HepG2 (cell line): ENCODE measurements around the gene PEX7. TPM values are rescaled to one million over a fixed set of nuclear protein-coding genes. Genes with fewer than 3 reads are reported as not detected.

Source experiments
- ATAC-seq: fragments of 200-7000 bp; cut with Tn5 transposase; 3 replicates; pipeline ENCODE4 v1.9.1; 2020; ENCODE audit warnings: mild to moderate bottlenecking, moderate library complexity
- BruUV-seq: library from RNA; stranded (reverse); fragments of 400-500 nt; replicated peaks from 2 replicates; lab custom pipeline; 2021; lab: Mats Ljungman, UMichigan
- CTCF ChIA-PET: fragments of 300-600 bp; formaldehyde crosslinking; extraction: SDS; loops from one replicate; lab custom pipeline; 2021; ENCODE audit warnings: low total read pairs, inconsistent platforms, low intra/inter-chr PET ratio; lab: Yijun Ruan, JAX
- POLR2A ChIA-PET: fragments of 350-600 bp; sonication (Branson Sonifier 250); formaldehyde crosslinking; loops from one replicate; lab custom pipeline; 2020; ENCODE audit warnings: antibody characterized with exemption, inconsistent platforms; lab: Yijun Ruan, JAX
- DNase-seq: peaks from one replicate; pipeline ENCODE4 v3.0.0-alpha.2; 2015; ENCODE audit warnings: low spot score
- FAIRE-seq: peaks from 3 replicates; lab custom pipeline; 2011; peaks lifted over from hg19 to GRCh38; lab: Jason Lieb, UNC
- H2AFZ ChIP-seq: one replicate; pipeline ENCODE4 v1.6.1; 2011; ENCODE audit warnings: low read length, inconsistent platforms
- H3K27ac ChIP-seq: fragments of 300-600 bp; 3 replicates; pipeline ENCODE4 v1.8.0; 2011; ENCODE audit warnings: mixed run types, mild to moderate bottlenecking, mixed read lengths, low read length, inconsistent platforms; ENCODE audit not compliant: insufficient read depth; ENCODE audit errors: extremely low read length
- H3K27me3 ChIP-seq, 2 experiments: fragments of 200-600 bp in 1 of 2; 2 replicates in 1 of 2; 3 replicates in 1 of 2; pipeline versions ENCODE4 v1.6.0 to v1.8.0; 2011; ENCODE audit warnings: low read length in 2 of 2, mild to moderate bottlenecking in 2 of 2, moderate library complexity in 2 of 2, inconsistent platforms in 1 of 2; ENCODE audit not compliant: insufficient read depth in 2 of 2, control insufficient read depth in 1 of 2
- H3K36me3 ChIP-seq, 2 experiments: fragments of 200-600 bp in 1 of 2; replicated peaks in 1 of 2; 2 replicates in 1 of 2; 3 replicates in 1 of 2; pipeline versions ENCODE4 v1.5.1 to v1.8.0; 2011; ENCODE audit warnings: low read length in 2 of 2, inconsistent platforms in 1 of 2; ENCODE audit not compliant: insufficient read depth in 2 of 2, control insufficient read depth in 1 of 2
- H3K4me1 ChIP-seq: 2 replicates; pipeline ENCODE4 v1.5.1; 2012; ENCODE audit warnings: low read length, inconsistent platforms; ENCODE audit not compliant: insufficient read depth
- H3K4me2 ChIP-seq: 2 replicates; pipeline ENCODE4 v1.6.0; 2011; ENCODE audit warnings: low read depth, low read length, inconsistent platforms
- H3K4me3 ChIP-seq, 3 experiments: fragments of 200-600 bp in 1 of 3; sonication (generic), shearing (Covaris generic) in 1 of 3; replicated peaks in 1 of 3; 2 replicates each; pipeline ENCODE4 v1.5.1; 2011 to 2016; ENCODE audit warnings: low read length in 3 of 3, inconsistent platforms in 2 of 3, low read depth in 2 of 3, mild to moderate bottlenecking in 2 of 3, control low read depth in 1 of 3, mixed read lengths in 1 of 3; ENCODE audit not compliant: insufficient read depth in 1 of 3
- H3K79me2 ChIP-seq: one replicate; pipeline ENCODE4 v1.6.1; 2011; ENCODE audit warnings: low read length, inconsistent platforms; ENCODE audit not compliant: insufficient read depth
- H3K9ac ChIP-seq: 2 replicates; pipeline ENCODE4 v1.6.0; 2011; ENCODE audit warnings: mild to moderate bottlenecking, low read depth, low read length, inconsistent platforms; ENCODE audit not compliant: insufficient read depth
- H3K9me3 ChIP-seq: 2 replicates; pipeline ENCODE4 v1.5.1; 2012; ENCODE audit warnings: mild to moderate bottlenecking, low read length
- H4K20me1 ChIP-seq: 2 replicates; pipeline ENCODE4 v1.6.0; 2011; ENCODE audit warnings: inconsistent platforms, mild to moderate bottlenecking, low read length, moderate library complexity; ENCODE audit not compliant: insufficient read depth
- HDAC1 ChIP-seq: sonication (generic); formaldehyde crosslinking; IDR thresholded peaks from 2 replicates; pipeline ENCODE4 v1.5.1; 2020; ENCODE audit warnings: mild to moderate bottlenecking, missing genetic modification reagents
- HMG20B ChIP-seq: conservative IDR thresholded peaks from 2 replicates; pipeline ENCODE4 v1.6.1; 2016; ENCODE audit warnings: missing genetic modification reagents, missing compliant biosample characterization
- HNF1A ChIP-seq, 2 experiments: sonication (generic) in 1 of 2; formaldehyde crosslinking in 1 of 2; IDR thresholded peaks; 2 replicates each; pipeline versions ENCODE4 v1.4.0 to v1.6.1; 2016 to 2020; ENCODE audit warnings: borderline replicate concordance in 1 of 2, low read depth in 1 of 2, mild to moderate bottlenecking in 1 of 2, missing genetic modification reagents in 1 of 2
- POGZ ChIP-seq: sonication (generic); formaldehyde crosslinking; IDR thresholded peaks from 2 replicates; pipeline ENCODE4 v1.4.0; 2020; ENCODE audit warnings: mild to moderate bottlenecking, missing genetic modification reagents
- RBM22 ChIP-seq: fragments of 200-400 bp; formaldehyde crosslinking; optimal IDR thresholded peaks from 2 replicates; pipeline ENCODE3; 2017; ENCODE audit warnings: mild to moderate bottlenecking, low read length, moderate library complexity
- ZFP41 ChIP-seq: sonication (generic); formaldehyde crosslinking; IDR thresholded peaks from 2 replicates; pipeline ENCODE4 v1.4.0; 2020; ENCODE audit warnings: mild to moderate bottlenecking, missing genetic modification reagents, borderline replicate concordance
- ZNF274 ChIP-seq: sonication (generic); formaldehyde crosslinking; IDR thresholded peaks from 2 replicates; pipeline ENCODE4 v1.5.1; 2020; ENCODE audit warnings: mild to moderate bottlenecking, missing genetic modification reagents
- ZNF335 ChIP-seq: sonication (generic); formaldehyde crosslinking; IDR thresholded peaks from 2 replicates; pipeline ENCODE4 v1.4.0; 2020; ENCODE audit warnings: missing genetic modification reagents
- ZNF543 ChIP-seq: sonication (generic); formaldehyde crosslinking; IDR thresholded peaks from 2 replicates; pipeline ENCODE4 v1.4.0; 2020; ENCODE audit warnings: mild to moderate bottlenecking, missing genetic modification reagents
- ZNF660 ChIP-seq: sonication (generic); formaldehyde crosslinking; IDR thresholded peaks from 2 replicates; pipeline ENCODE4 v1.5.1; 2020; ENCODE audit warnings: mild to moderate bottlenecking, low read depth, missing genetic modification reagents, borderline replicate concordance
- ZUFSP ChIP-seq: sonication (generic); formaldehyde crosslinking; IDR thresholded peaks from 2 replicates; pipeline ENCODE4 v1.9.0; 2021; ENCODE audit warnings: missing genetic modification reagents, mild to moderate bottlenecking, borderline replicate concordance
- WGBS: methylation state at CpG from one replicate; pipeline ENCODE4 v1.1.6; 2017; ENCODE audit warnings: low lambda C conversion rate; 5-methylcytosine and 5-hydroxymethylcytosine counted together
- in situ Hi-C: cut with HindIII; loops from 2 replicates; pipeline ENCODE4 v1.10.0; 2017; ENCODE audit warnings: low pct_unique_long_range_greater_than_20kb; ENCODE audit not compliant: extremely low pct_ligation_motif_present
- intact Hi-C: fragments of 100-400 bp; cut with micrococcal nuclease; formaldehyde crosslinking; loops from one replicate; pipeline ENCODE4 v1.10.0; 2022; ENCODE audit not compliant: unreplicated experiment
- polyA plus RNA-seq, 8 experiments: library from polyadenylated mRNA; depleted of rRNA in 3 of 8; stranded (reverse) in 7 of 8; unstranded in 1 of 8; fragments of >200 nt; fragmentation: Illumina TruSeq in 4 of 8; extraction: Trizol in 4 of 8; gene quantifications; 2 replicates each; pipeline versions ENCODE4 v1.2.1 to v1.2.3, GENCODE V29; 2011 to 2016; ENCODE audit warnings: low read depth in 4 of 8, missing spikeins in 1 of 8, mixed read lengths in 1 of 8; ENCODE audit not compliant: insufficient read depth in 1 of 8
- total RNA-seq, 5 experiments: library from RNA; depleted of rRNA; stranded (reverse); fragments of >200 nt; fragmentation: Illumina TruSeq; extraction: Trizol; gene quantifications; 2 replicates each; pipeline ENCODE4 v1.2.3, GENCODE V29; 2016; ENCODE audit warnings: low read depth in 1 of 5

PEX7 gene
- total and polyA plus RNA-seq, 2 of the 13 experiments (the other 11 are each of a cell fraction or from before 2014, with no cell fraction given): 0.04 to 0.53 TPM

- intact Hi-C loops: no loop called here
- Histone ChIP-seq H3K27me3 (peaks cover 8 to 50% of the 10 kb centered on the region in 2 experiments), H3K9ac (no peak overlapping the region), H2AFZ (no peak overlapping the region), H3K4me1 (no peaks in the 10 kb centered on the region), H3K4me2 (no peak overlapping the region), H3K4me3 (no peak overlapping the region), H3K79me2 (no peaks in the 10 kb centered on the region), H4K20me1 (no peaks in the 10 kb centered on the region), H3K36me3 (no peaks in the 10 kb centered on the region), H3K9me3 (no peaks in the 10 kb centered on the region), H3K27ac (no peak overlapping the region)
- in situ Hi-C loops: loop anchor here (25.0 kb wide), 1 partner anchor 284 kb away; no protein-coding TSS in a partner anchor
- no TSS peak for BruUV-seq
- POLR2A ChIA-PET: no interaction called here
- no peak for DNase-seq
- ATAC-seq: no peak
- FAIRE-seq: no peak
- TF ChIP-seq HDAC1 (CRISPR knock-in tag) (no peak), ZFP41 (no peak)
- CTCF ChIA-PET: no interaction called here
- 37% methylated on average over 37 of the region's 37 CpGs for WGBS
Measured at GRCh38 chr6:136920671-136921380, 98.4 kb downstream of the PEX7 start.

GRCh38 chr6:136921381-136921935 lies 99.1 kb downstream of the PEX7 start:
- intact Hi-C loops: no loop called here
- TF ChIP-seq RBM22 (no peak), POGZ (CRISPR knock-in tag) (no peak), ZUFSP (CRISPR knock-in tag) (no peak), HMG20B (no peak), ZNF543 (CRISPR knock-in tag) (no peak), ZNF335 (CRISPR knock-in tag) (no peak), ZNF274 (CRISPR knock-in tag) (no peak), ZNF660 (CRISPR knock-in tag) (no peak), HNF1A (IDR thresholded peaks at IDR 0.05; ENCODE audit: low read depth) (no peak), HNF1A (CRISPR knock-in tag; IDR thresholded peaks at IDR 0.05; ENCODE audit: borderline replicate concordance) (no peak)

More at GRCh38 chr6:136921381-136921935, 99.1 kb downstream of the PEX7 start:
- ATAC-seq (no peak; the same call in 2 of the 3 replicates), FAIRE-seq (no peak), DNase-seq (no peak)
- no peak overlapping the region for H3K27ac ChIP-seq
- no peak overlapping the region for H3K9ac ChIP-seq
- CTCF ChIA-PET: no interaction called here
- 44% methylated on average over 20 of the region's 59 CpGs for WGBS
- H3K79me2 ChIP-seq: no peaks in the 10 kb centered on the region
- H2AFZ ChIP-seq: no peak overlapping the region
- H3K4me1 ChIP-seq: no peaks in the 10 kb centered on the region
- no peaks in the 10 kb centered on the region for H4K20me1 ChIP-seq
- no TSS peak for BruUV-seq
- peaks cover 8 to 56% of the 10 kb centered on the region in 2 experiments for H3K27me3 ChIP-seq
- no peak overlapping the region for H3K4me2 ChIP-seq
- no peaks in the 10 kb centered on the region for H3K36me3 ChIP-seq
- no peaks in the 10 kb centered on the region for H3K9me3 ChIP-seq
- POLR2A ChIA-PET: no interaction called here
- no peak overlapping the region for H3K4me3 ChIP-seq
- in situ Hi-C loops: loop anchor here (25.0 kb wide), 1 partner anchor 284 kb away; no protein-coding TSS in a partner anchor
